Neutrophil (primary cell): ENCODE data around the gene PPP1R14C.

Experiments used
- H3K27ac ChIP-seq: fragments of 200-600 bp; sonication (generic); 2 replicates; pipeline ENCODE4 v1.5.1; 2016; ENCODE audit warnings: mild to moderate bottlenecking, moderate library complexity
- H3K27me3 ChIP-seq: fragments of 200-600 bp; sonication (generic); 2 replicates; pipeline ENCODE4 v1.6.0; 2016; ENCODE audit warnings: mild to moderate bottlenecking
- H3K36me3 ChIP-seq: fragments of 200-600 bp; sonication (generic); 2 replicates; pipeline ENCODE4 v1.5.1; 2017
- H3K4me1 ChIP-seq, 2 experiments: fragments of 200-600 bp in 1 of 2; sonication (generic) in 1 of 2; 1 replicate in 1 of 2; 2 replicates in 1 of 2; pipeline versions ENCODE4 v1.5.1 to v1.6.1; 2013 to 2016; ENCODE audit warnings: low read depth in 1 of 2, low read length in 1 of 2, mild to moderate bottlenecking in 1 of 2, moderate library complexity in 1 of 2; ENCODE audit not compliant: control insufficient read depth in 1 of 2, insufficient read depth in 1 of 2
- H3K4me3 ChIP-seq, 2 experiments: fragments of 200-600 bp in 1 of 2; sonication (generic) in 1 of 2; 1 replicate in 1 of 2; 2 replicates in 1 of 2; pipeline ENCODE4 v1.5.1; 2013 to 2016; ENCODE audit warnings: low read depth in 1 of 2, low read length in 1 of 2, mild to moderate bottlenecking in 1 of 2, moderate library complexity in 1 of 2
- H3K9me3 ChIP-seq: fragments of 200-600 bp; sonication (generic); 2 replicates; pipeline ENCODE4 v1.5.1; 2016
- CTCF ChIP-seq: fragments of 200-600 bp; sonication (generic); IDR thresholded peaks from 2 replicates; pipeline ENCODE4 v1.5.1; 2016; ENCODE audit warnings: antibody characterized with exemption

The PPP1R14C gene

GRCh38 chr6:150228072-150228733, 85.4 kb downstream of the PPP1R14C start:
- Histone ChIP-seq H3K27me3 (peaks cover 22% of the 10 kb centered on the region), H3K27ac (no peak overlapping the region), H3K4me3 (no peak overlapping the region), H3K36me3 (no peaks in the 10 kb centered on the region), H3K4me1 (no peaks in the 10 kb centered on the region), H3K9me3 (no peaks in the 10 kb centered on the region)
- no peak for TF ChIP-seq CTCF

GRCh38 chr6:150229436-150230163, 86.8 kb downstream of the PPP1R14C start:
- no peak for TF ChIP-seq CTCF
- Histone ChIP-seq H3K4me1 (no peaks in the 10 kb centered on the region), H3K36me3 (no peaks in the 10 kb centered on the region), H3K27me3 (peaks cover 22% of the 10 kb centered on the region), H3K27ac (no peak overlapping the region), H3K9me3 (no peaks in the 10 kb centered on the region), H3K4me3 (no peak overlapping the region)

GRCh38 chr6:150230164-150230561, 87.3 kb downstream of the PPP1R14C start:
- Histone ChIP-seq H3K27me3 (peaks cover 22% of the 10 kb centered on the region), H3K4me3 (no peak overlapping the region), H3K36me3 (no peaks in the 10 kb centered on the region), H3K9me3 (no peaks in the 10 kb centered on the region), H3K4me1 (no peaks in the 10 kb centered on the region), H3K27ac (no peak overlapping the region)
- TF ChIP-seq CTCF, result no peak

GRCh38 chr6:150230832-150231524, 88.1 kb downstream of the PPP1R14C start:
- Histone ChIP-seq H3K4me1 (no peaks in the 10 kb centered on the region), H3K27ac (no peak overlapping the region), H3K27me3 (peaks cover 22% of the 10 kb centered on the region), H3K4me3 (no peak overlapping the region), H3K9me3 (no peaks in the 10 kb centered on the region), H3K36me3 (no peaks in the 10 kb centered on the region)
- no peak for TF ChIP-seq CTCF

- Histone ChIP-seq H3K4me1 (no peaks in the 10 kb centered on the region), H3K4me3 (no peak overlapping the region)
Measured at GRCh38 chr6:150231525-150231850, 88.6 kb downstream of the PPP1R14C start.

More at GRCh38 chr6:150231525-150231850, 88.6 kb downstream of the PPP1R14C start:
- Histone ChIP-seq H3K27ac (no peak overlapping the region), H3K36me3 (no peaks in the 10 kb centered on the region), H3K9me3 (no peaks in the 10 kb centered on the region), H3K27me3 (peaks cover 22% of the 10 kb centered on the region)
- no peak for TF ChIP-seq CTCF
